HCT116 (cell line): ENCODE measurements around the gene THYN1. TPM values are rescaled to one million over a fixed set of nuclear protein-coding genes. Genes with fewer than 3 reads are reported as not detected.

Experiments
- ATAC-seq: fragments of 200-7000 bp; cut with Tn5 transposase; 2 replicates; pipeline ENCODE4 v1.9.1; 2020; ENCODE audit warnings: mild to moderate bottlenecking, moderate library complexity
- BruUV-seq: library from RNA; stranded (reverse); fragments of 400-500 nt; replicated peaks from 2 replicates; lab custom pipeline; 2021; lab: Mats Ljungman, UMichigan
- CTCF ChIA-PET: fragments of 300-600 bp; sonication (Branson Sonifier 250); formaldehyde crosslinking; loops from one replicate; lab custom pipeline; 2021; ENCODE audit warnings: antibody characterized with exemption; lab: Charles Lee
- POLR2A ChIA-PET: fragments of 300-600, 350-600 bp; sonication (Branson Sonifier 250); formaldehyde crosslinking; loops from one replicate; lab custom pipeline; 2021; ENCODE audit warnings: antibody characterized with exemption; lab: Charles Lee
- RAD21 ChIA-PET, 2 experiments: fragments of 300-600 bp; sonication (Branson Sonifier 250); formaldehyde crosslinking; loops; one replicate each; lab custom pipeline; 2023; ENCODE audit warnings: low total read pairs in 2 of 2; ENCODE audit not compliant: uncharacterized antibody in 2 of 2, unreplicated experiment in 2 of 2, low non-redundant PET in 1 of 2; lab: Charles Lee
- DNase-seq: peaks from one replicate; pipeline ENCODE4 v3.0.0-alpha.2; 2010; ENCODE audit warnings: low read depth, low spot score
- H2AFZ ChIP-seq: fragments of 200-600 bp; shearing (Covaris generic), sonication (generic); 2 replicates; pipeline ENCODE4 v1.6.1; 2017; ENCODE audit warnings: low read depth, mixed run types, mixed read lengths, antibody characterized with exemption, low read length; ENCODE audit not compliant: poor library complexity, severe bottlenecking
- H3K27ac ChIP-seq: 2 replicates; pipeline ENCODE4 v1.5.1; 2012; ENCODE audit warnings: low read depth, low read length
- H3K27me3 ChIP-seq: fragments of 200-600 bp; sonication (generic); 2 replicates; pipeline ENCODE4 v1.6.1; 2016; ENCODE audit warnings: mixed run types, low read length, mixed read lengths; ENCODE audit not compliant: insufficient read depth
- H3K36me3 ChIP-seq, 2 experiments: fragments of 200-500 bp in 1 of 2; fragments of 200-600 bp in 1 of 2; sonication (Bioruptor generic) in 1 of 2; sonication (generic) in 1 of 2; 2 replicates each; pipeline versions ENCODE4 v1.5.1 to v1.6.1; 2014 to 2016; ENCODE audit warnings: low read length in 2 of 2, inconsistent platforms in 1 of 2, mixed read lengths in 1 of 2, mixed run types in 1 of 2; ENCODE audit not compliant: insufficient read depth in 2 of 2, control insufficient read depth in 1 of 2
- H3K4me1 ChIP-seq, 2 experiments: fragments of 200-600 bp in 1 of 2; sonication (generic) in 1 of 2; 2 replicates each; pipeline versions ENCODE4 v1.5.1 to v1.6.1; 2012 to 2017; ENCODE audit warnings: low read length in 2 of 2, inconsistent platforms in 1 of 2, mild to moderate bottlenecking in 1 of 2, mixed read lengths in 1 of 2, mixed run types in 1 of 2, moderate library complexity in 1 of 2; ENCODE audit not compliant: insufficient read depth in 2 of 2, control insufficient read depth in 1 of 2
- H3K4me2 ChIP-seq: fragments of 200-600 bp; sonication (generic); 2 replicates; pipeline ENCODE4 v1.6.1; 2017; ENCODE audit warnings: mixed run types, low read length, mixed read lengths
- H3K4me3 ChIP-seq, 2 experiments: fragments of 200-600 bp in 1 of 2; sonication (generic) in 1 of 2; replicated peaks in 1 of 2; 2 replicates each; pipeline ENCODE4 v1.5.1; 2011 to 2016; ENCODE audit warnings: low read length in 2 of 2, control low read depth in 1 of 2, low read depth in 1 of 2, mild to moderate bottlenecking in 1 of 2, mixed read lengths in 1 of 2, mixed run types in 1 of 2
- H3K79me2 ChIP-seq: fragments of 200-600 bp; sonication (generic); 2 replicates; pipeline ENCODE4 v1.6.1; 2017; ENCODE audit warnings: mild to moderate bottlenecking, mixed run types, low read length, moderate library complexity, mixed read lengths; ENCODE audit not compliant: insufficient read depth
- H3K9ac ChIP-seq: fragments of 200-600 bp; sonication (generic); 2 replicates; pipeline ENCODE4 v1.6.1; 2016; ENCODE audit warnings: low read length, mixed read lengths
- H3K9me2 ChIP-seq: fragments of 200-600 bp; sonication (generic), shearing (Covaris generic); 2 replicates; pipeline ENCODE4 v1.6.1; 2017; ENCODE audit warnings: mixed run types, mild to moderate bottlenecking, moderate library complexity; ENCODE audit not compliant: insufficient read depth
- H3K9me3 ChIP-seq, 2 experiments: fragments of 200-500 bp in 1 of 2; fragments of 200-600 bp in 1 of 2; sonication (Bioruptor generic) in 1 of 2; sonication (generic) in 1 of 2; 2 replicates each; pipeline ENCODE4 v1.6.1; 2014 to 2017; ENCODE audit warnings: low read length in 2 of 2, mixed read lengths in 2 of 2, inconsistent platforms in 1 of 2, low read depth in 1 of 2, mild to moderate bottlenecking in 1 of 2, mixed run types in 1 of 2, moderate library complexity in 1 of 2; ENCODE audit not compliant: control insufficient read depth in 1 of 2, insufficient read depth in 1 of 2
- H4K20me1 ChIP-seq: fragments of 200-600 bp; sonication (generic), shearing (Covaris generic); 2 replicates; pipeline ENCODE4 v1.6.1; 2017; ENCODE audit warnings: mixed run types, mild to moderate bottlenecking, moderate library complexity; ENCODE audit not compliant: insufficient read depth
- CBX3 ChIP-seq: IDR thresholded peaks from 2 replicates; pipeline ENCODE4 v1.6.1; 2012; ENCODE audit warnings: low read depth
- EGR1 ChIP-seq: IDR thresholded peaks from 2 replicates; pipeline ENCODE4 v1.6.1; 2012; ENCODE audit warnings: low read depth
- EZH2 ChIP-seq: fragments of 200-600 bp; sonication (generic); IDR thresholded peaks from 2 replicates; pipeline ENCODE4 v1.6.1; 2017; ENCODE audit warnings: antibody characterized with exemption, mixed run types
- FOSL1 ChIP-seq: IDR thresholded peaks from 2 replicates; pipeline ENCODE4 v1.6.1; 2012; ENCODE audit warnings: low read depth
- POLR2AphosphoS5 ChIP-seq: IDR thresholded peaks from 2 replicates; pipeline ENCODE4 v1.6.1; 2011; ENCODE audit warnings: mild to moderate bottlenecking, low read depth, low read length, moderate library complexity
- RAD21 ChIP-seq: IDR thresholded peaks from 2 replicates; pipeline ENCODE4 v1.6.1; 2012; ENCODE audit warnings: low read depth, mild to moderate bottlenecking
- SP1 ChIP-seq: IDR thresholded peaks from 2 replicates; pipeline ENCODE4 v1.6.1; 2012; ENCODE audit warnings: low read depth
- ZNF274 ChIP-seq: fragments of 200-500 bp; sonication (Bioruptor generic); IDR thresholded peaks from 2 replicates; pipeline ENCODE4 v1.6.1; 2014; ENCODE audit warnings: mild to moderate bottlenecking, low read depth, low read length, inconsistent platforms
- intact Hi-C: fragments of 100-400 bp; cut with micrococcal nuclease; formaldehyde crosslinking; loops from 2 replicates; pipeline ENCODE4 v1.10.0; 2022
- total RNA-seq: library from RNA; stranded (reverse); gene quantifications from one replicate; pipeline ENCODE4 v1.2.1, GENCODE V29; 2021; ENCODE audit not compliant: unreplicated experiment
- TF ChIP-seq, protein P1 (sequence below): IDR thresholded peaks from 2 replicates; pipeline ENCODE4 v1.6.1; 2012
- TF ChIP-seq, protein P2 (sequence below), 3 experiments: fragments of 200-600 bp in 1 of 3; sonication (generic) in 1 of 3; IDR thresholded peaks in 2 of 3; conservative IDR thresholded peaks in 1 of 3; 2 replicates each; pipeline ENCODE4 v1.5.1; 2012 to 2017; ENCODE audit warnings: low read depth in 2 of 3, low read length in 2 of 3, antibody characterized with exemption in 1 of 3, borderline replicate concordance in 1 of 3, control low read depth in 1 of 3, mild to moderate bottlenecking in 1 of 3, mixed read lengths in 1 of 3, mixed run types in 1 of 3, moderate library complexity in 1 of 3; ENCODE audit not compliant: insufficient read depth in 1 of 3
- TF ChIP-seq, protein P3 (sequence below): IDR thresholded peaks from 2 replicates; pipeline ENCODE4 v1.6.1; 2012
- TF ChIP-seq, protein P4 (sequence below): IDR thresholded peaks from 2 replicates; pipeline ENCODE4 v1.6.1; 2011; ENCODE audit warnings: mild to moderate bottlenecking, low read length, moderate library complexity; ENCODE audit not compliant: insufficient replicate concordance; ENCODE audit errors: extremely low read depth

The THYN1 gene
- total RNA-seq, 1 experiment from 2014 or later, result 32.2 TPM

DNA sequence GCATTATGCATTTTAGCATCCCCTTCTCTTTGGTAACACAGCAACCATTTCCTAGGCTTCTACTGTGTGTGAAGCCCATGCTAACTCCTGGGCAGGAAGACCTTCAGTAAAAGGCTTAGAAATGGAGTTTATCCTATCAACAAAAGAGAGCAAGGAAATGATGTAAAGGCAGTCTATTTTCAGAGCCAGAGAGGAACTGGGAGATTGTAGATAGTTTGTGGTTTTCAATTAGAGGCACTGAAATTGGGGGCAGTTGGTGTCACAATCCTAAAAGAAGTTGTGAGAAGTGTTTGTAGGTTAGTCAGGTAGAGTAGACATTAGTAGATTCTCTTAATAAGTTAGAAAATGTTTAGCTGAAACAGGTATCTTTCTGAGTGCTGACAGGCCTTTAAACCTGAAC is 7.4 kb upstream of the THYN1 start:
- H2AFZ ChIP-seq, result no peak overlapping the region
- no peaks in the 10 kb centered on the region for H3K9me3 ChIP-seq
- H3K27me3 ChIP-seq, result no peaks in the 10 kb centered on the region
- H3K36me3 ChIP-seq, result peaks cover 4 to 8% of the 10 kb centered on the region in 2 experiments; a peak in 3 of 4 replicates
- intact Hi-C loops, result no loop called here
- TF ChIP-seq ZNF274 (no peak), SP1 (no peak), EZH2 (no peak), FOSL1 (no peak), EGR1 (no peak), POLR2AphosphoS5 (no peak), RAD21 (no peak), CBX3 (no peak)
- TF ChIP-seq, protein P1, sequence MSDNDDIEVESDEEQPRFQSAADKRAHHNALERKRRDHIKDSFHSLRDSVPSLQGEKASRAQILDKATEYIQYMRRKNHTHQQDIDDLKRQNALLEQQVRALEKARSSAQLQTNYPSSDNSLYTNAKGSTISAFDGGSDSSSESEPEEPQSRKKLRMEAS, result no peak
- TF ChIP-seq, protein P2, sequence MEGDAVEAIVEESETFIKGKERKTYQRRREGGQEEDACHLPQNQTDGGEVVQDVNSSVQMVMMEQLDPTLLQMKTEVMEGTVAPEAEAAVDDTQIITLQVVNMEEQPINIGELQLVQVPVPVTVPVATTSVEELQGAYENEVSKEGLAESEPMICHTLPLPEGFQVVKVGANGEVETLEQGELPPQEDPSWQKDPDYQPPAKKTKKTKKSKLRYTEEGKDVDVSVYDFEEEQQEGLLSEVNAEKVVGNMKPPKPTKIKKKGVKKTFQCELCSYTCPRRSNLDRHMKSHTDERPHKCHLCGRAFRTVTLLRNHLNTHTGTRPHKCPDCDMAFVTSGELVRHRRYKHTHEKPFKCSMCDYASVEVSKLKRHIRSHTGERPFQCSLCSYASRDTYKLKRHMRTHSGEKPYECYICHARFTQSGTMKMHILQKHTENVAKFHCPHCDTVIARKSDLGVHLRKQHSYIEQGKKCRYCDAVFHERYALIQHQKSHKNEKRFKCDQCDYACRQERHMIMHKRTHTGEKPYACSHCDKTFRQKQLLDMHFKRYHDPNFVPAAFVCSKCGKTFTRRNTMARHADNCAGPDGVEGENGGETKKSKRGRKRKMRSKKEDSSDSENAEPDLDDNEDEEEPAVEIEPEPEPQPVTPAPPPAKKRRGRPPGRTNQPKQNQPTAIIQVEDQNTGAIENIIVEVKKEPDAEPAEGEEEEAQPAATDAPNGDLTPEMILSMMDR (IDR thresholded peaks at IDR 0.05 in 2 of 3, conservative IDR thresholded peaks at IDR 0.05 in 1 of 3; ENCODE audit: borderline replicate concordance in 1 of 3, insufficient read depth in 1 of 3, low read depth in 2 of 3, low read length in 2 of 3), result no peak
- TF ChIP-seq, protein P3, sequence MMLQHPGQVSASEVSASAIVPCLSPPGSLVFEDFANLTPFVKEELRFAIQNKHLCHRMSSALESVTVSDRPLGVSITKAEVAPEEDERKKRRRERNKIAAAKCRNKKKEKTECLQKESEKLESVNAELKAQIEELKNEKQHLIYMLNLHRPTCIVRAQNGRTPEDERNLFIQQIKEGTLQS, result no peak
- TF ChIP-seq, protein P4, sequence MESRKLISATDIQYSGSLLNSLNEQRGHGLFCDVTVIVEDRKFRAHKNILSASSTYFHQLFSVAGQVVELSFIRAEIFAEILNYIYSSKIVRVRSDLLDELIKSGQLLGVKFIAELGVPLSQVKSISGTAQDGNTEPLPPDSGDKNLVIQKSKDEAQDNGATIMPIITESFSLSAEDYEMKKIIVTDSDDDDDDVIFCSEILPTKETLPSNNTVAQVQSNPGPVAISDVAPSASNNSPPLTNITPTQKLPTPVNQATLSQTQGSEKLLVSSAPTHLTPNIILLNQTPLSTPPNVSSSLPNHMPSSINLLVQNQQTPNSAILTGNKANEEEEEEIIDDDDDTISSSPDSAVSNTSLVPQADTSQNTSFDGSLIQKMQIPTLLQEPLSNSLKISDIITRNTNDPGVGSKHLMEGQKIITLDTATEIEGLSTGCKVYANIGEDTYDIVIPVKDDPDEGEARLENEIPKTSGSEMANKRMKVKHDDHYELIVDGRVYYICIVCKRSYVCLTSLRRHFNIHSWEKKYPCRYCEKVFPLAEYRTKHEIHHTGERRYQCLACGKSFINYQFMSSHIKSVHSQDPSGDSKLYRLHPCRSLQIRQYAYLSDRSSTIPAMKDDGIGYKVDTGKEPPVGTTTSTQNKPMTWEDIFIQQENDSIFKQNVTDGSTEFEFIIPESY, result no peak
- BruUV-seq, result no TSS peak
- no peaks in the 10 kb centered on the region for H3K4me1 ChIP-seq
- ATAC-seq (no peak), DNase-seq (no peak)
- no peak overlapping the region for H3K4me2 ChIP-seq
- POLR2A ChIA-PET, result no interaction called here
- H3K27ac ChIP-seq, result no peak overlapping the region
- H3K9me2 ChIP-seq, result no peaks in the 10 kb centered on the region
- no peak overlapping the region for H3K4me3 ChIP-seq
- no peaks in the 10 kb centered on the region for H4K20me1 ChIP-seq
- 0 out of 2 replicates have a peak, but pooled peaks cover 2% of the 10 kb centered on the region for H3K79me2 ChIP-seq
- RAD21 ChIA-PET, result no interaction called here
- CTCF ChIA-PET, result no interaction called here
- H3K9ac ChIP-seq, result no peak overlapping the region
